ENCODE data around the gene STARD7.

Gene STARD7

GRCh38 chr2:96159084-96159830 lies 49.4 kb downstream of the STARD7 start:
- intact Hi-C loops (cut with DNase I; ENCODE audit: low total_unique reads), result no loop called here
- H3K27ac ChIP-seq, result no peak overlapping the region
- no peak overlapping the region for H3K4me3 ChIP-seq
- H3K36me3 ChIP-seq, result no peaks in the 10 kb centered on the region
- no peaks in the 10 kb centered on the region for H3K9me3 ChIP-seq
- no peak for TF ChIP-seq CTCF (IDR thresholded peaks at IDR 0.05)
- H3K27me3 ChIP-seq, result peaks cover 0 to 33% of the 10 kb centered on the region in 2 donors
- H3K4me1 ChIP-seq, result no peaks in the 10 kb centered on the region
- DNase-seq, result no peak

GRCh38 chr2:96158554-96158940 lies 50.1 kb downstream of the STARD7 start:
- intact Hi-C loops (cut with DNase I; ENCODE audit: low total_unique reads), result no loop called here
- Histone ChIP-seq H3K36me3 (no peaks in the 10 kb centered on the region), H3K4me1 (no peaks in the 10 kb centered on the region), H3K9me3 (no peaks in the 10 kb centered on the region), H3K4me3 (no peak overlapping the region), H3K27ac (no peak overlapping the region), H3K27me3 (peaks cover 0 to 26% of the 10 kb centered on the region in 2 donors)
- no peak for DNase-seq
- no peak for TF ChIP-seq CTCF (IDR thresholded peaks at IDR 0.05)

- Histone ChIP-seq H3K27ac (no peak overlapping the region), H3K4me3 (no peak overlapping the region)
Measured at GRCh38 chr2:96157649-96158553, 50.7 kb downstream of the STARD7 start.

GRCh38 chr2:96156926-96157648 lies 51.5 kb downstream of the STARD7 start:
- no peak for TF ChIP-seq CTCF (IDR thresholded peaks at IDR 0.05)
- no peaks in the 10 kb centered on the region for H3K9me3 ChIP-seq
- no peak for DNase-seq
- H3K4me1 ChIP-seq, result no peaks in the 10 kb centered on the region
- H3K27ac ChIP-seq, result no peak overlapping the region
- H3K4me3 ChIP-seq, result no peak overlapping the region
- H3K27me3 ChIP-seq, result peaks cover 0 to 23% of the 10 kb centered on the region in 2 donors
- intact Hi-C loops (cut with DNase I; ENCODE audit: low total_unique reads), result no loop called here
- no peaks in the 10 kb centered on the region for H3K36me3 ChIP-seq

More at GRCh38 chr2:96157649-96158553, 50.7 kb downstream of the STARD7 start:
- Histone ChIP-seq H3K27me3 (peaks cover 0 to 23% of the 10 kb centered on the region in 2 donors), H3K4me1 (no peaks in the 10 kb centered on the region), H3K36me3 (no peaks in the 10 kb centered on the region), H3K9me3 (no peaks in the 10 kb centered on the region)
- no peak for DNase-seq
- intact Hi-C loops (cut with DNase I; ENCODE audit: low total_unique reads), result no loop called here
- TF ChIP-seq CTCF (IDR thresholded peaks at IDR 0.05), result no peak

- H3K27ac ChIP-seq, result no peak overlapping the region
- H3K4me1 ChIP-seq, result no peaks in the 10 kb centered on the region
- H3K27me3 ChIP-seq, result peaks cover 0 to 23% of the 10 kb centered on the region in 2 donors
- TF ChIP-seq CTCF (IDR thresholded peaks at IDR 0.05), result no peak
- H3K9me3 ChIP-seq, result no peaks in the 10 kb centered on the region
- H3K36me3 ChIP-seq, result no peaks in the 10 kb centered on the region
- intact Hi-C loops (cut with DNase I; ENCODE audit: low total_unique reads), result no loop called here
- no peak for DNase-seq
- no peak overlapping the region for H3K4me3 ChIP-seq
Measured at GRCh38 chr2:96156011-96156820, 52.4 kb downstream of the STARD7 start.

All from tibial artery (tissue), 4 donors.